ENCODE results near the gene LTBR. TPM values are rescaled to one million over a fixed set of nuclear protein-coding genes. Genes with fewer than 3 reads are reported as not detected.

LTBR gene
- total and polyA plus RNA-seq, 7 experiments from 2014 or later: 0.34 to 25.2 (median 2.2) TPM; not detected in 2

- ATAC-seq: peak; percentile 71
- Mint-ChIP-seq H3K9me3 (no peaks in the 10 kb centered on the region), H3K27ac (peak overlapping the region; percentile 14 to 86 (median 78)), H3K36me3 (peaks cover 0 to 4% (median 0%) of the 10 kb centered on the region in 5 donors), H3K27me3 (no peaks in the 10 kb centered on the region), H3K4me3 (peak overlapping the region in 9 of 10 donors; percentile 28 to 63 (median 55)), H3K4me1 (peaks cover 38 to 60% (median 54%) of the 10 kb centered on the region in 7 donors)
- Histone ChIP-seq H3K36me3 (ENCODE audit: control insufficient read depth in 2 of 3, insufficient read depth in 3 of 3, low read length in 3 of 3) (peaks cover 0 to 11% (median 0%) of the 10 kb centered on the region in 3 experiments), H3K27ac (ENCODE audit: low read depth, low read length) (no peak overlapping the region), H3K9me3 (ENCODE audit: control insufficient read depth in 2 of 3, low read length in 3 of 3) (no peaks in the 10 kb centered on the region), H3K4me3 (ENCODE audit: low read length) (peak overlapping the region; percentile 19), H3K4me1 (ENCODE audit: control insufficient read depth in 2 of 2, insufficient read depth in 2 of 2, low read length in 2 of 2) (peaks cover 29 to 44% of the 10 kb centered on the region in 2 donors), H3K27me3 (ENCODE audit: control insufficient read depth in 2 of 2, insufficient read depth in 2 of 2, low read length in 2 of 2) (no peaks in the 10 kb centered on the region)
- ChIA-PET CTCF (interaction anchor here (0.7 to 1.9 kb wide), 12 partner anchors 9 to 120 kb away, joined by 3 to 9 read pairs (median 4); no protein-coding TSS in a partner anchor), POLR2A (interaction anchor here (0.6 to 7.9 kb wide), 15 partner anchors 8 to 263 kb away, joined by 3 to 56 read pairs (median 3); partner anchors contain the start of gene VAMP1)
- intact Hi-C loops (cut with micrococcal nuclease): loop anchor here in 1 of 2 donors (1.0 kb wide), 1 partner anchor 8 kb away; no protein-coding TSS in a partner anchor
- DNase-seq: no peak
Measured at GRCh38 chr12:6345319-6346091, 38.5 kb upstream of the LTBR start.

DNA sequence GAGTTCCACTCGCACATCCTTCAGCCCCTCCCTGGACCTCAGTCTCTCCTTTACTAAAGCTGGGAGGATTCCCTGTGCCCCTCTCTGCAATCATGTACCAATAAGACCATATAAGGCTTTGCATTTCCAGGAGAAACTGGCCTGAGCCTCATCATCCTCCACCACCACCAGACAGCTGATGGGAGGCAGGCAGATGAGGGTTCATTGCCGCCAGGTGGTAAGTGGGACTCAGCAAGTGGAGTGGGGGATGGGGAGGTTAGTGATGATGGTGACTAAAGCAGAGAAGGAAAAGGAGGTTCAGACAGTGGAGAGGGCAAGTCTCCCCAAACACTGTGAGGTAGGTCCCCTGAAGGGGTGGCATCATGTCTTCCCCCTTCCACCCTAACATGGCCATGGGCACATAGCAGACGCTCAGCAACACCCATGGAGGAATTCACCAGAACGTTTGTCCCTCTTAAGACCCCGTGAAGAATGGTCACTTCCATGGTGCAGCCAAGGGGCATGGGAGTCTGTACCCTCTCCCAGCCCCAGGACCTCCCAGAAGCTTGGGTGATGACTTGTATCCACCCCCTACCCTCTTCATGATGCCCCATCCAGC lies 37.6 kb upstream of the LTBR start:
- Mint-ChIP-seq H3K9me3 (no peaks in the 10 kb centered on the region), H3K27ac (peak overlapping the region in 8 of 9 donors; percentile 14 to 86 (median 66)), H3K4me1 (peaks cover 38 to 60% (median 54%) of the 10 kb centered on the region in 7 donors), H3K27me3 (no peaks in the 10 kb centered on the region), H3K36me3 (peaks cover 0 to under 1% (median 0%) of the 10 kb centered on the region in 5 donors), H3K4me3 (peak overlapping the region in 6 of 10 donors; percentile 28 to 63 (median 46))
- no peak overlapping the region for H3K27ac ChIP-seq (ENCODE audit: low read depth, low read length)
- H3K9me3 ChIP-seq (ENCODE audit: control insufficient read depth in 2 of 3, low read length in 3 of 3): no peaks in the 10 kb centered on the region
- ChIA-PET CTCF (interaction anchor here (0.7 to 1.7 kb wide), 7 partner anchors 10 to 119 kb away, joined by 3 to 9 read pairs (median 5); no protein-coding TSS in a partner anchor), POLR2A (interaction anchor here (1.0 to 7.9 kb wide), 9 partner anchors 7 to 115 kb away, joined by 3 to 56 read pairs (median 4); no protein-coding TSS in a partner anchor)
- intact Hi-C loops (cut with micrococcal nuclease): no loop called here
- ATAC-seq: no peak
- peak overlapping the region; percentile 19 for H3K4me3 ChIP-seq (ENCODE audit: low read length)
- DNase-seq: no peak
- H3K36me3 ChIP-seq (ENCODE audit: control insufficient read depth in 2 of 3, insufficient read depth in 3 of 3, low read length in 3 of 3): peaks cover 0 to 5% (median 0%) of the 10 kb centered on the region in 3 experiments
- H3K27me3 ChIP-seq (ENCODE audit: control insufficient read depth in 2 of 2, insufficient read depth in 2 of 2, low read length in 2 of 2): no peaks in the 10 kb centered on the region
- H3K4me1 ChIP-seq (ENCODE audit: control insufficient read depth in 2 of 2, insufficient read depth in 2 of 2, low read length in 2 of 2): peaks cover 29 to 44% of the 10 kb centered on the region in 2 donors

DNA sequence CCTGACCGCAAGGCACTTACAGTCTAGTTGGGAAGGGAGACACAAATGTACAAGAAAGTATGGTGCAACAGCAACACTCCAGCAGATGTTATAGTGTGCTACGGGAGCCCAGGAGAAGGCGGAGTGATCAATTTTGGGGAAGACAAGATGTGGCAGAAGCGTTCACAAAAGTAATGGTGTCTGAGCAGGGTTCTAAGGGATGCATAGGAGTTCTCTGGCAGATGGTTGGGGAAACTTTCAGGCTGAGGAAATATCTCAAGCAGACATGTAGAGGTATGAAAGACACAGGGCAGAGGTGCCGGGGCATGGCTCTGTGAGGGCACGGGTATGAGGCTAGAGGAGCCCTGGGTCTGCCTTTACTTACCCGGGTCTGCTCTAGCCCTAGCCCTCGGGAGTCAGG lies 37.0 kb upstream of the LTBR start:
- no peaks in the 10 kb centered on the region for H3K36me3 Mint-ChIP-seq
- Histone ChIP-seq H3K36me3 (ENCODE audit: control insufficient read depth in 2 of 3, insufficient read depth in 3 of 3, low read length in 3 of 3) (no peaks in the 10 kb centered on the region), H3K4me1 (ENCODE audit: control insufficient read depth in 2 of 2, insufficient read depth in 2 of 2, low read length in 2 of 2) (peaks cover 29 to 44% of the 10 kb centered on the region in 2 donors), H3K9me3 (ENCODE audit: control insufficient read depth in 2 of 3, low read length in 3 of 3) (no peaks in the 10 kb centered on the region), H3K27me3 (ENCODE audit: control insufficient read depth in 2 of 2, insufficient read depth in 2 of 2, low read length in 2 of 2) (no peaks in the 10 kb centered on the region), H3K27ac (ENCODE audit: low read depth, low read length) (no peak overlapping the region), H3K4me3 (ENCODE audit: low read length) (no peak overlapping the region)
- no peak for ATAC-seq
- H3K27me3 Mint-ChIP-seq: no peaks in the 10 kb centered on the region
- ChIA-PET POLR2A (interaction anchor here (1.8 to 7.9 kb wide), 3 partner anchors 7 to 12 kb away, joined by 17 to 56 read pairs (median 20); no protein-coding TSS in a partner anchor), CTCF (interaction anchor here (1.0 to 1.4 kb wide), 2 partner anchors 12 to 21 kb away, joined by 3 to 5 read pairs; no protein-coding TSS in a partner anchor)
- H3K9me3 Mint-ChIP-seq: no peaks in the 10 kb centered on the region
- H3K27ac Mint-ChIP-seq: peak overlapping the region in 5 of 9 donors; percentile 5 to 48 (median 16)
- peak overlapping the region in 4 of 10 donors; percentile 27 to 45 (median 40) for H3K4me3 Mint-ChIP-seq
- H3K4me1 Mint-ChIP-seq: peaks cover 38 to 57% (median 52%) of the 10 kb centered on the region in 7 donors
- intact Hi-C loops (cut with micrococcal nuclease): no loop called here
- DNase-seq: no peak

DNA sequence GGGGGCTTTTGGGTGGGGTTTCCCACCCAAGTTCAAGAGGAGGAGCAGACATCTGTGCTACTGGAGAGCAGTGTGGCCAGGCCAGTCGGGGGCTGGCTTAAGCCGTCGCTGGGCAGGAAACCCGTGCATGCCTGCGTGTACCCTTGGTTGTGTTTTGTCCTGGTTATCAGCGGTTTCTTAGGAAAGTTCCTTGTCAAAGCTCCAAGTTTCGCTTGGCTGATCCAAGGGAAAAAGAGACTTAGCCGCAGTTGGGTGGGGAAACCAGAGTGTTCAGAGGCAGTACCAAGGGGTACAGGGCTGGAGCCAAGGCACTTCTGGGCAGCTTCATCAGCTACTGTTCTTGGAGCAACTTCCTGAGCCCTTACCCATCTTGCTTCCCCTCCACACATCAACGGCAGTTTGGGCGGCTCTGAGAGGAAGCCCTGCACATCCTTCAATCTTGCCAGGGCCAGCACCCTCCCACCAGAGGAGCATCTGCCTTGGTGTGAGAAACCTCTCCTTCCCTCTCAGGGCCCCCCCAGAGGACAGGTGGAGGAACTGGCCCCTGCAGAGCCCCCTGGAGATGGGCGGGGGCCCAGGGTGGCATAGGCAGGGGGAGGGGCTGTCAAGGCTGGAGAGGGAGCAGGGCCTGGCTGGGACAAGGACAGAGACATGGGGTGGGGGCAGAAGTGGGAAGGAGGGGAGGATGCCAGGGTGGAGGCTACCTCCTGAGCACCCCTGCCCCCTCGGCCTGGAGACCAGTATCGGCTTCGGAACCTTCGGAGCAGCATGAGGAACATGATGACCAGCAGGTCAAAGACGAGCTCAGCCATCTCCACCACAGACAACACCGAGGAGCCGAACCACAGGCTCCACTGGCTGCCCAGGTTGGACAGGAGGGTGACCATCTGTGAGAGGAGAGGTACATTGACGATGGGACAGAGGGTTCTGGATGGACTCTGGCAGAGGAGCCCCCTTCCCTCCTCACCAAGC lies 36.3 kb upstream of the LTBR start:
- DNase-seq: peak in 1 of 9 donors; percentile 25
- no peak overlapping the region for H3K27ac ChIP-seq (ENCODE audit: low read depth, low read length)
- ChIA-PET POLR2A (interaction anchor here (0.5 to 7.9 kb wide), 5 partner anchors 8 to 265 kb away, joined by 3 to 56 read pairs (median 4); no protein-coding TSS in a partner anchor), CTCF (interaction anchor here (0.6 to 1.1 kb wide), 6 partner anchors 8 to 273 kb away, joined by 3 to 4 read pairs (median 3); no protein-coding TSS in a partner anchor)
- Mint-ChIP-seq H3K27ac (peak overlapping the region in 5 of 9 donors; percentile 4 to 57 (median 28)), H3K27me3 (no peaks in the 10 kb centered on the region), H3K36me3 (no peaks in the 10 kb centered on the region), H3K4me3 (peak overlapping the region in 5 of 10 donors; percentile 21 to 45 (median 38)), H3K4me1 (peaks cover 34 to 50% (median 48%) of the 10 kb centered on the region in 7 donors), H3K9me3 (no peaks in the 10 kb centered on the region)
- intact Hi-C loops (cut with micrococcal nuclease): no loop called here
- peaks cover 22 to 37% of the 10 kb centered on the region in 2 donors for H3K4me1 ChIP-seq (ENCODE audit: control insufficient read depth in 2 of 2, insufficient read depth in 2 of 2, low read length in 2 of 2)
- H3K4me3 ChIP-seq (ENCODE audit: low read length): no peak overlapping the region
- ATAC-seq: peak; percentile 59
- H3K9me3 ChIP-seq (ENCODE audit: control insufficient read depth in 2 of 3, low read length in 3 of 3): no peaks in the 10 kb centered on the region
- no peaks in the 10 kb centered on the region for H3K36me3 ChIP-seq (ENCODE audit: control insufficient read depth in 2 of 3, insufficient read depth in 3 of 3, low read length in 3 of 3)
- no peaks in the 10 kb centered on the region for H3K27me3 ChIP-seq (ENCODE audit: control insufficient read depth in 2 of 2, insufficient read depth in 2 of 2, low read length in 2 of 2)

DNA sequence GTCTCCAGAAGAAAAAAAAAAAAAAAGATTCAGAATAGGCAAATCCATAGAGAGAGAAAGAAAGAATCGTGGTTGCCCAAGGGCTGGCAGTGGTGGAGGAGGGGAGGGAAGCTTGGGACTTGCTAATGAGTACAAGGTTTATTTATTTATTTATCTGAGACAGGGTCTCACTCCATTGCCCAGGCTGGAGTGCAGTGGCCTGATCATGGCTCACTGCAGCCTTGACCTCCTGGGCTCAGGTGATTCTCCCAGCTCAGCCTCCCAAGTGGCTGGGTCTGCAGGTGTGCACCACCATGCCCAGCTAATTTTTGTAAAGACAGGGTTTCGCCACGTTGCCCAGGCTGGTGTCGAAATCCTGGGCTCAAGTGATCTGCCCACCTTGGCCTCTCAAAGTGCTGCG lies 32.3 kb upstream of the LTBR start:
- Mint-ChIP-seq H3K4me3 (no peak overlapping the region), H3K27me3 (peaks cover 0 to 6% (median 0%) of the 10 kb centered on the region in 5 donors), H3K4me1 (peaks cover 14 to 29% (median 22%) of the 10 kb centered on the region in 7 donors), H3K9me3 (no peaks in the 10 kb centered on the region), H3K36me3 (no peaks in the 10 kb centered on the region), H3K27ac (peak overlapping the region in 1 of 9 donors; percentile 38)
- intact Hi-C loops (cut with micrococcal nuclease): no loop called here
- peaks cover 0 to 12% of the 10 kb centered on the region in 2 donors for H3K4me1 ChIP-seq (ENCODE audit: control insufficient read depth in 2 of 2, insufficient read depth in 2 of 2, low read length in 2 of 2)
- H3K27me3 ChIP-seq (ENCODE audit: control insufficient read depth in 2 of 2, insufficient read depth in 2 of 2, low read length in 2 of 2): no peaks in the 10 kb centered on the region
- H3K4me3 ChIP-seq (ENCODE audit: low read length): no peak overlapping the region
- no peak for DNase-seq
- ChIA-PET CTCF (interaction anchor here (1.1 kb wide), 1 partner anchor 19 kb away, joined by 3 read pairs; no protein-coding TSS in a partner anchor), POLR2A (interaction anchor here (0.6 to 1.2 kb wide), 6 partner anchors 11 to 198 kb away, joined by 3 to 7 read pairs (median 3); partner anchors contain the start of gene TAPBPL)
- no peaks in the 10 kb centered on the region for H3K9me3 ChIP-seq (ENCODE audit: control insufficient read depth in 2 of 3, low read length in 3 of 3)
- ATAC-seq: no peak
- H3K36me3 ChIP-seq (ENCODE audit: control insufficient read depth in 2 of 3, insufficient read depth in 3 of 3, low read length in 3 of 3): no peaks in the 10 kb centered on the region
- no peak overlapping the region for H3K27ac ChIP-seq (ENCODE audit: low read depth, low read length)
